Measurements from ENCODE around the gene FCRL4.

Gene FCRL4

DNA sequence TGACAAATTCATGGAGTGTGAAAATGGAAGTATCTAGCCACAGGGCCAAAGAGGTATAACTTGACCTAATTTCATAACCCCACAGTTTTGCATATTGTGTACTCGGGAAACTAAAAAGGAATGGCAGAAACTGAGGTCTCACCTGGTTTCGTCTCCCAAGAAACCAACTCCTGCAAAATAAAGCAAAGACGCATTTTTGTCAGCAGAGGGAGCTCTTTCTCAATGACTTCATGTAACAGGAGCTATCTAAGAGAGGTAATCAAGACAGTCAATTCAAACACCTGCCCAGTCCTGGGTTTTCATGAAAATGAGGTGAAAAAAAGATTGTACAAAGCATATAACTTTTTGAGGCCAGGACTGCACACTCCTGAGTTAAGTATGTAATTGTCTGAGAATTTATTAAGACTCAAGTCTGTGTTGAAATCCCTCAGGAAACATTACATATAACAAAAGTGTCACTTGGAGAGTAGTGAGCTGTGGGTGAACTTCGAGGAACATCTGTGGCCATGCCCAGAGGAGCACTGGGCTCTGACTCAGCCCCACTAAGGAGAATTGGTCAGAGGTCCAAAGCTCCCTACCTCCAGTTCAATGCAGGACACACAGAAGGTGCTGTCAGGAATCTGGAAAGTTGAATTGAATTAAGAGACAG is 17.6 kb downstream of the FCRL4 start:
- Histone ChIP-seq H3K27ac (ENCODE audit: poor library complexity, severe bottlenecking) (no peak overlapping the region), H3K36me3 (ENCODE audit: low read depth) (no peaks in the 10 kb centered on the region), H3K9me3 (ENCODE audit: severe bottlenecking) (no peaks in the 10 kb centered on the region), H3K4me3 (ENCODE audit: severe bottlenecking) (no peak overlapping the region), H3K27me3 (ENCODE audit: insufficient read depth, poor library complexity, severe bottlenecking) (peaks cover 4% of the 10 kb centered on the region), H3K4me1 (ENCODE audit: insufficient read depth, poor library complexity, severe bottlenecking) (no peaks in the 10 kb centered on the region)
- TF ChIP-seq, protein P1, sequence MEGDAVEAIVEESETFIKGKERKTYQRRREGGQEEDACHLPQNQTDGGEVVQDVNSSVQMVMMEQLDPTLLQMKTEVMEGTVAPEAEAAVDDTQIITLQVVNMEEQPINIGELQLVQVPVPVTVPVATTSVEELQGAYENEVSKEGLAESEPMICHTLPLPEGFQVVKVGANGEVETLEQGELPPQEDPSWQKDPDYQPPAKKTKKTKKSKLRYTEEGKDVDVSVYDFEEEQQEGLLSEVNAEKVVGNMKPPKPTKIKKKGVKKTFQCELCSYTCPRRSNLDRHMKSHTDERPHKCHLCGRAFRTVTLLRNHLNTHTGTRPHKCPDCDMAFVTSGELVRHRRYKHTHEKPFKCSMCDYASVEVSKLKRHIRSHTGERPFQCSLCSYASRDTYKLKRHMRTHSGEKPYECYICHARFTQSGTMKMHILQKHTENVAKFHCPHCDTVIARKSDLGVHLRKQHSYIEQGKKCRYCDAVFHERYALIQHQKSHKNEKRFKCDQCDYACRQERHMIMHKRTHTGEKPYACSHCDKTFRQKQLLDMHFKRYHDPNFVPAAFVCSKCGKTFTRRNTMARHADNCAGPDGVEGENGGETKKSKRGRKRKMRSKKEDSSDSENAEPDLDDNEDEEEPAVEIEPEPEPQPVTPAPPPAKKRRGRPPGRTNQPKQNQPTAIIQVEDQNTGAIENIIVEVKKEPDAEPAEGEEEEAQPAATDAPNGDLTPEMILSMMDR (IDR thresholded peaks at IDR 0.05; ENCODE audit: poor library complexity, severe bottlenecking), result peak; percentile 86
- peak; percentile 66 for ATAC-seq (ENCODE audit: low read depth)
- no peak for DNase-seq (ENCODE audit: low spot score)

DNA sequence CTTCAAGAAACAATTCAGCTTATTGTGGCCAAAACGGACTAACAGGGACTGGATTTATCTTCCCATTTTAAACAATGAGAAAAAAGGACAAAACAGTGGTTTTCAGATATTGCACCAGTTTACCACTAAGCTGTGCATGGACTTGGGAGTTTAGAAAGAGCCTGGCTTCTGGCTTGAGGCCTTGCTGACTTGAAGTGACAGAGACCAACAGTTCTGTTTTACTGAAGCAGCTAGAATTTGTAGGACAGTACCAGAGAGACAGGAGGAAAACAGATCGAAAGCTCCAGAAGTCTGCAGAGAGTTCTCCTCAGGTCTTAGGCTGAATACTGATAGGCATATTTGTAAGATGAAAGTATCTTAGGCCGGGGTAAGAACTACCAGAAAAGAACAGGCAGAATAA is 20.5 kb downstream of the FCRL4 start:
- Histone ChIP-seq H3K27me3 (ENCODE audit: insufficient read depth, poor library complexity, severe bottlenecking) (peaks cover 10% of the 10 kb centered on the region), H3K4me3 (ENCODE audit: severe bottlenecking) (no peak overlapping the region), H3K27ac (ENCODE audit: poor library complexity, severe bottlenecking) (no peak overlapping the region), H3K4me1 (ENCODE audit: insufficient read depth, poor library complexity, severe bottlenecking) (no peaks in the 10 kb centered on the region), H3K36me3 (ENCODE audit: low read depth) (no peaks in the 10 kb centered on the region), H3K9me3 (ENCODE audit: severe bottlenecking) (no peaks in the 10 kb centered on the region)
- no peak for DNase-seq (ENCODE audit: low spot score)
- TF ChIP-seq, protein P1 (IDR thresholded peaks at IDR 0.05; ENCODE audit: poor library complexity, severe bottlenecking), result no peak
- no peak for ATAC-seq (ENCODE audit: low read depth)

DNA sequence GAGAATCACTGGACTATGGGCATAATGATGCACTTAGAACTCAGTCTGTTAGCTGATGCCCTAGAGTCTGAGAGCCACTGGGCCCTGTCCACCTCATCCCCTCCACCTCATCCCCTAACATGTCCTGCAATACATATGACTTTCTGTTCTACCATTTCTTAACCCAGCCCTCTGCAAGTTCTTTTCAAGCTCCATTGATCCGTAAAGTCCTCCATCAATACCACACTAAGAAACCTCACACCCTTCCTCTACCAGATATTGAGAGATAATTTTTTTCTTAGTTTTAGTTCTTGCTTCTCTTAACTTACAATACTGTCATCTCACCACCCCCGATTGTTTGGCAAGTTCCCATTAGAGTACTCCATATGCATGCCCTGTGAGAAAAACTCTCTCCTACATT is 22.1 kb downstream of the FCRL4 start:
- Histone ChIP-seq H3K27ac (ENCODE audit: poor library complexity, severe bottlenecking) (no peak overlapping the region), H3K9me3 (ENCODE audit: severe bottlenecking) (no peaks in the 10 kb centered on the region), H3K36me3 (ENCODE audit: low read depth) (no peaks in the 10 kb centered on the region), H3K4me3 (ENCODE audit: severe bottlenecking) (no peak overlapping the region), H3K4me1 (ENCODE audit: insufficient read depth, poor library complexity, severe bottlenecking) (no peaks in the 10 kb centered on the region), H3K27me3 (ENCODE audit: insufficient read depth, poor library complexity, severe bottlenecking) (peaks cover 13% of the 10 kb centered on the region)
- TF ChIP-seq, protein P1 (IDR thresholded peaks at IDR 0.05; ENCODE audit: poor library complexity, severe bottlenecking), result no peak
- ATAC-seq (ENCODE audit: low read depth) (no peak), DNase-seq (ENCODE audit: low spot score) (no peak)

DNA sequence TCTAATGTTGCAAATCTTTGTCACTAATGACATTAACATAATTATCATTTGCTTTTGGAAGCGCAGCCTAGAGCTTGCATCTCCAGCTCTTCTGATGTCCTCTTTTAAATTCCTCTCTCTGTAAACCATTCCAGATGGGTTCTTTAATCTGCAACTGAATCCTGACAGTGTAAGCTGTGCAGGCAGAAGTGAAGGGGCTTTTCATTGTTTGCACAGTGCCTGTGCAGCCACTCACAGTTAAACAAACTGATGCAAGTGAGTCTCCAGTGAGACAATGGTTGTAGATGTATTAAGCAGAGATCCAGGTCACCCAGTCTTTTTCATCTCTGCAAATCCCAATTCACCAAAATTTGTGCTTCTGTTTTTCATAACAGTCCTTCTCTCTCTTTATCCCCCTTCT is 23.0 kb downstream of the FCRL4 start:
- ATAC-seq (ENCODE audit: low read depth) (no peak), DNase-seq (ENCODE audit: low spot score) (no peak)
- Histone ChIP-seq H3K27me3 (ENCODE audit: insufficient read depth, poor library complexity, severe bottlenecking) (peaks cover 13% of the 10 kb centered on the region), H3K36me3 (ENCODE audit: low read depth) (no peaks in the 10 kb centered on the region), H3K27ac (ENCODE audit: poor library complexity, severe bottlenecking) (no peak overlapping the region), H3K4me1 (ENCODE audit: insufficient read depth, poor library complexity, severe bottlenecking) (no peaks in the 10 kb centered on the region), H3K9me3 (ENCODE audit: severe bottlenecking) (no peaks in the 10 kb centered on the region), H3K4me3 (ENCODE audit: severe bottlenecking) (no peak overlapping the region)
- TF ChIP-seq, protein P1 (IDR thresholded peaks at IDR 0.05; ENCODE audit: poor library complexity, severe bottlenecking), result no peak

DNA sequence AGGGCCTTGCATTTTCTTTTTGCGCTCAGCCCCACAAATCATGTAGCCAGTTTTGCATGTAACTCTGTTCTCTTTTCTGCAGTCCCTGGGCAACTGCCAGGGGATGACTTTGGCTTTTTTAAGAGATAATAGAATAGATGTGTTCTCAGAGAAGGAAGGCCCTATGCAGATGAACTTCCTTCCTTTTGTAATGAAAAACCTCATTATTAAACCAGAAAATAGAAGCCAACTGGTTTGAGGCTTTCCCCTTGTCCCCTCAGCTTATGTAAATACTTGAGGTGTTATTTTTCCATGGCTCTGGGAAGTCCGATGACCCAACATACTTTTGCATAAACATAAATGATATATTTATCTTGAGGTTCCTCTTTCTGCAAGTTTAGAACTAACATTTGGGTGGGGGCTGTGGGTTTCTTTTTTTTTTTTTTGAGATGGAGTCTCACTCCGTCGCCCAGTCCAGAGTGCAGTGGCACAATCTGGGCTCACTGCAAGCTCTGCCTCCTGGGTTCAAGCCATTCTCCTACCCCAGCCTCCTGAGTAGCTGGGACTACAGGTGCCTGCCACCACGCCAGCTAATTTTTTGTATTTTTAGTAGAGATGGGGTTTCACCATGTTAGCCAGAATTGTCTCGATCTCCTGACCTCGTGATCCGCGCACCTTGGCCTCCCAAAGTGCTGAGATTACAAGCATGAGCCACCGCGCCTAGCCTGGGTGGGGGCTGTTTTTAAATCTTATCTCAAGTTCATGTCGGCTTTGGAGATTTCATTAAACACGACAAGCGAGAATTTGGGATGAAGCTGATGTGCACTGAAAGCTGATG is 31.2 kb downstream of the FCRL4 start:
- no peak overlapping the region for H3K4me3 ChIP-seq (ENCODE audit: severe bottlenecking)
- no peaks in the 10 kb centered on the region for H3K4me1 ChIP-seq (ENCODE audit: insufficient read depth, poor library complexity, severe bottlenecking)

More for the DNA sequence above, 31.2 kb downstream of the FCRL4 start:
- DNase-seq (ENCODE audit: low spot score) (no peak), ATAC-seq (ENCODE audit: low read depth) (no peak)
- peaks cover 9% of the 10 kb centered on the region for H3K27me3 ChIP-seq (ENCODE audit: insufficient read depth, poor library complexity, severe bottlenecking)
- H3K36me3 ChIP-seq (ENCODE audit: low read depth), result no peaks in the 10 kb centered on the region
- no peaks in the 10 kb centered on the region for H3K9me3 ChIP-seq (ENCODE audit: severe bottlenecking)
- H3K27ac ChIP-seq (ENCODE audit: poor library complexity, severe bottlenecking), result no peak overlapping the region
- TF ChIP-seq, protein P1 (IDR thresholded peaks at IDR 0.05; ENCODE audit: poor library complexity, severe bottlenecking), result no peak
